SK-N-SH treated with all-trans-retinoic acid at 6 μM for 48 hours (cell line): ENCODE data around the gene MT1M.

Source experiments
- ATAC-seq: fragments of 200-7000 bp; cut with Tn5 transposase; 3 replicates; pipeline ENCODE4 v1.9.1; 2020; ENCODE audit warnings: mild to moderate bottlenecking, moderate library complexity
- ARNTL ChIP-seq: fragments of 450-650 bp; formaldehyde crosslinking; IDR thresholded peaks from 2 replicates; pipeline ENCODE4 v1.5.0; 2020; ENCODE audit warnings: low read depth, mild to moderate bottlenecking, moderate library complexity, borderline replicate concordance
- BACH2 ChIP-seq: fragments of 250-450 bp; sonication (Bioruptor Pico); IDR thresholded peaks from 2 replicates; pipeline ENCODE4 v1.9.0; 2021; ENCODE audit warnings: mild to moderate bottlenecking, borderline replicate concordance
- CSDC2 ChIP-seq: fragments of 250-450 bp; sonication (Bioruptor Pico); IDR thresholded peaks from 2 replicates; pipeline ENCODE4 v1.5.0; 2020; ENCODE audit warnings: mild to moderate bottlenecking, moderate library complexity
- ESRRG ChIP-seq: fragments of 250-450 bp; sonication (Bioruptor Pico); IDR thresholded peaks from 2 replicates; pipeline ENCODE4 v1.6.1; 2021; ENCODE audit warnings: mild to moderate bottlenecking
- GLIS3 ChIP-seq: fragments of 250-450 bp; sonication (Bioruptor Pico); IDR thresholded peaks from 2 replicates; pipeline ENCODE4 v1.5.0; 2020; ENCODE audit warnings: mild to moderate bottlenecking, moderate library complexity
- ISL1 ChIP-seq: fragments of 250-450 bp; sonication (Bioruptor Pico); IDR thresholded peaks from 2 replicates; pipeline ENCODE4 v2.1.2; 2022; ENCODE audit warnings: mild to moderate bottlenecking, moderate library complexity
- OSR1 ChIP-seq: fragments of 250-450 bp; sonication (Bioruptor Pico); IDR thresholded peaks from 2 replicates; pipeline ENCODE4 v1.8.0; 2022; ENCODE audit warnings: moderate library complexity, mild to moderate bottlenecking, inconsistent platforms
- PPARA ChIP-seq: fragments of 250-450 bp; sonication (Bioruptor Pico); IDR thresholded peaks from 2 replicates; pipeline ENCODE4 v1.5.0; 2020; ENCODE audit warnings: mild to moderate bottlenecking, borderline replicate concordance
- RARB ChIP-seq: fragments of 250-450 bp; sonication (Bioruptor Pico); IDR thresholded peaks from 2 replicates; pipeline ENCODE4 v1.8.0; 2021; ENCODE audit warnings: mild to moderate bottlenecking, moderate library complexity
- SNAI2 ChIP-seq: fragments of 250-450 bp; sonication (Bioruptor Pico); IDR thresholded peaks from 2 replicates; pipeline ENCODE4 v1.5.0; 2020; ENCODE audit warnings: mild to moderate bottlenecking, moderate library complexity
- TOX ChIP-seq: fragments of 250-450 bp; sonication (Bioruptor Pico); IDR thresholded peaks from 2 replicates; pipeline ENCODE4 v1.8.0; 2021; ENCODE audit warnings: mild to moderate bottlenecking, moderate library complexity, borderline replicate concordance
- TSHZ2 ChIP-seq: fragments of 250-450 bp; sonication (Bioruptor Pico); IDR thresholded peaks from 2 replicates; pipeline ENCODE4 v1.5.0; 2020; ENCODE audit warnings: mild to moderate bottlenecking, moderate library complexity
- ZFP3 ChIP-seq: fragments of 250-450 bp; sonication (Bioruptor Pico); IDR thresholded peaks from 2 replicates; pipeline ENCODE4 v1.5.0; 2020; ENCODE audit warnings: mild to moderate bottlenecking, moderate library complexity
- ZFP30 ChIP-seq: fragments of 450-650 bp; formaldehyde crosslinking; IDR thresholded peaks from 2 replicates; pipeline ENCODE4 v1.5.0; 2022; ENCODE audit warnings: mild to moderate bottlenecking, moderate library complexity
- ZNF565 ChIP-seq: fragments of 450-650 bp; formaldehyde crosslinking; conservative IDR thresholded peaks from 2 replicates; pipeline ENCODE4 v1.5.0; 2020; ENCODE audit warnings: low read depth, mild to moderate bottlenecking, moderate library complexity
- ZNF70 ChIP-seq: fragments of 450-650 bp; formaldehyde crosslinking; IDR thresholded peaks from 2 replicates; pipeline ENCODE4 v1.5.0; 2020; ENCODE audit warnings: mild to moderate bottlenecking, moderate library complexity
- ZNF8 ChIP-seq: fragments of 450-650 bp; formaldehyde crosslinking; IDR thresholded peaks from 2 replicates; pipeline ENCODE4 v1.5.0; 2020; ENCODE audit warnings: mild to moderate bottlenecking, moderate library complexity
- TF ChIP-seq, protein P1 (sequence below): fragments of 250-450 bp; sonication (Bioruptor Pico); IDR thresholded peaks from 2 replicates; pipeline ENCODE4 v1.8.0; 2020; ENCODE audit warnings: mild to moderate bottlenecking, moderate library complexity, borderline replicate concordance
- TF ChIP-seq, protein P2 (sequence below): fragments of 250-450 bp; sonication (Bioruptor Pico); IDR thresholded peaks from 2 replicates; pipeline ENCODE4 v1.5.1; 2021; ENCODE audit warnings: mild to moderate bottlenecking, moderate library complexity
- TF ChIP-seq, protein P3 (sequence below): fragments of 250-450 bp; sonication (Bioruptor Pico); IDR thresholded peaks from 2 replicates; pipeline ENCODE4 v1.5.1; 2020; ENCODE audit warnings: low read depth, mild to moderate bottlenecking, moderate library complexity

The MT1M gene

DNA sequence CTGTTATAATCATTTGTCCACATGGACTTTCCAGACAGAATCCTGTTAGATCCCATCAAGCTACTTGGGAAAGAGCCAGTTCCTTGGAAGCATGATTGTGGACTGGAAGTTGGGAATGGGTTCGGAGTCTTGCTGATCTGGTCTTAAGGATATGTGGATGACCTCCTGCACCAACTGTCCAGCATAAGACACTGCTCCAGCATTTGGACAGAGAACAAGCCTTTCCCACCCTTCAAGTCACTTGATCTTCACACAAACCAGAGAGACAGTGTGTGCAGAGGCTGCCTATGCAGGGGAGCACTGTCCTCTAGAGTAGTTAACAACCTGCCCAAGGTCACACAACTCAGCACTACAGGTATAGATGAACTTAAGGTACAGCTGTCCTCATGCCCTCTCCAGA, 13.4 kb downstream of the MT1M start (continued):
- TF ChIP-seq, protein P1, sequence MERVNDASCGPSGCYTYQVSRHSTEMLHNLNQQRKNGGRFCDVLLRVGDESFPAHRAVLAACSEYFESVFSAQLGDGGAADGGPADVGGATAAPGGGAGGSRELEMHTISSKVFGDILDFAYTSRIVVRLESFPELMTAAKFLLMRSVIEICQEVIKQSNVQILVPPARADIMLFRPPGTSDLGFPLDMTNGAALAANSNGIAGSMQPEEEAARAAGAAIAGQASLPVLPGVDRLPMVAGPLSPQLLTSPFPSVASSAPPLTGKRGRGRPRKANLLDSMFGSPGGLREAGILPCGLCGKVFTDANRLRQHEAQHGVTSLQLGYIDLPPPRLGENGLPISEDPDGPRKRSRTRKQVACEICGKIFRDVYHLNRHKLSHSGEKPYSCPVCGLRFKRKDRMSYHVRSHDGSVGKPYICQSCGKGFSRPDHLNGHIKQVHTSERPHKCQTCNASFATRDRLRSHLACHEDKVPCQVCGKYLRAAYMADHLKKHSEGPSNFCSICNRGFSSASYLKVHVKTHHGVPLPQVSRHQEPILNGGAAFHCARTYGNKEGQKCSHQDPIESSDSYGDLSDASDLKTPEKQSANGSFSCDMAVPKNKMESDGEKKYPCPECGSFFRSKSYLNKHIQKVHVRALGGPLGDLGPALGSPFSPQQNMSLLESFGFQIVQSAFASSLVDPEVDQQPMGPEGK (CRISPR knock-in tag), result no peak
- TF ChIP-seq ZFP30 (CRISPR knock-in tag) (no peak), ISL1 (CRISPR knock-in tag) (no peak), TOX (no peak), GLIS3 (CRISPR knock-in tag) (no peak)
- TF ChIP-seq, all 23 proteins: peak for 0

GRCh38 chr16:56647641-56648431, 15.4 kb downstream of the MT1M start:
- TF ChIP-seq SNAI2 (CRISPR knock-in tag) (no peak), TSHZ2 (CRISPR knock-in tag) (no peak), ZNF565 (CRISPR knock-in tag) (no peak)
- TF ChIP-seq, all 23 proteins: peak for 0
- ATAC-seq, result no peak

DNA sequence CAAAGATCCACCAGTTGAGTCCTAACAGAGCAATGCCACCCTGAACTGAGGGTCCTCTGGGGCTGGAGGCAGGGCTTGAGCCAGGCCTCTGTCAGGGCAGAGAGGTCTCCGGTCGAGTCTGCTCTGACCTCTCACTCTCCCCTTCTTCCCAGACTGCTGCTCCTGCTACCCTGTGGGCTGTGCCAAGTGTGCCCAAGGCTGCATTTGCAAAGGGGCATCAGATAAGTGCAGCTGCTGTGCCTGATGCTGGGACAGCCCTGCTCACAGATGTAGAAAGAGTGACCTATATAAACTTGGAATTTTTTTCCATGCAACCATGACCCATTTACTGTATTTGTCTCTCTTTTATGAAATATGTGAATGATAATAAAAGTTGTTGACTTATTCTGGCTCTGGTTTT, 16.8 kb downstream of the MT1M start:
- ATAC-seq, result no peak
- no peak for TF ChIP-seq RARB (CRISPR knock-in tag)
- no peak for TF ChIP-seq PPARA (CRISPR knock-in tag)
- no peak for TF ChIP-seq GLIS3 (CRISPR knock-in tag)
- TF ChIP-seq, protein P2, sequence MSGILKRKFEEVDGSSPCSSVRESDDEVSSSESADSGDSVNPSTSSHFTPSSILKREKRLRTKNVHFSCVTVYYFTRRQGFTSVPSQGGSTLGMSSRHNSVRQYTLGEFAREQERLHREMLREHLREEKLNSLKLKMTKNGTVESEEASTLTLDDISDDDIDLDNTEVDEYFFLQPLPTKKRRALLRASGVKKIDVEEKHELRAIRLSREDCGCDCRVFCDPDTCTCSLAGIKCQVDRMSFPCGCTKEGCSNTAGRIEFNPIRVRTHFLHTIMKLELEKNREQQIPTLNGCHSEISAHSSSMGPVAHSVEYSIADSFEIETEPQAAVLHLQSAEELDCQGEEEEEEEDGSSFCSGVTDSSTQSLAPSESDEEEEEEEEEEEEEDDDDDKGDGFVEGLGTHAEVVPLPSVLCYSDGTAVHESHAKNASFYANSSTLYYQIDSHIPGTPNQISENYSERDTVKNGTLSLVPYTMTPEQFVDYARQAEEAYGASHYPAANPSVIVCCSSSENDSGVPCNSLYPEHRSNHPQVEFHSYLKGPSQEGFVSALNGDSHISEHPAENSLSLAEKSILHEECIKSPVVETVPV (CRISPR knock-in tag), result no peak
- TF ChIP-seq TSHZ2 (CRISPR knock-in tag), result no peak
- TF ChIP-seq ARNTL (CRISPR knock-in tag), result no peak
- TF ChIP-seq OSR1, result no peak
- no peak for TF ChIP-seq ESRRG
- TF ChIP-seq ZNF70, result no peak
- TF ChIP-seq BACH2, result no peak
- no peak for TF ChIP-seq ISL1 (CRISPR knock-in tag)
- no peak for TF ChIP-seq ZNF8 (CRISPR knock-in tag)
- TF ChIP-seq ZFP30 (CRISPR knock-in tag), result no peak
- TF ChIP-seq ZFP3 (CRISPR knock-in tag), result no peak
- TF ChIP-seq, protein P3, sequence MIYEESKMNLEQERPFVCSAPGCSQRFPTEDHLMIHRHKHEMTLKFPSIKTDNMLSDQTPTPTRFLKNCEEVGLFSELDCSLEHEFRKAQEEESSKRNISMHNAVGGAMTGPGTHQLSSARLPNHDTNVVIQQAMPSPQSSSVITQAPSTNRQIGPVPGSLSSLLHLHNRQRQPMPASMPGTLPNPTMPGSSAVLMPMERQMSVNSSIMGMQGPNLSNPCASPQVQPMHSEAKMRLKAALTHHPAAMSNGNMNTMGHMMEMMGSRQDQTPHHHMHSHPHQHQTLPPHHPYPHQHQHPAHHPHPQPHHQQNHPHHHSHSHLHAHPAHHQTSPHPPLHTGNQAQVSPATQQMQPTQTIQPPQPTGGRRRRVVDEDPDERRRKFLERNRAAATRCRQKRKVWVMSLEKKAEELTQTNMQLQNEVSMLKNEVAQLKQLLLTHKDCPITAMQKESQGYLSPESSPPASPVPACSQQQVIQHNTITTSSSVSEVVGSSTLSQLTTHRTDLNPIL (CRISPR knock-in tag), result no peak
- no peak for TF ChIP-seq ZNF565 (CRISPR knock-in tag)
- TF ChIP-seq CSDC2, result no peak
